Kidney (tissue), 14 donors: ENCODE measurements around the gene ATP11A. TPM values are rescaled to one million over a fixed set of nuclear protein-coding genes. Genes with fewer than 3 reads are reported as not detected.
A peak's percentile ranks its signal among the peaks of the same experiment; 100 is the strongest.

ENCODE experiments used
- DNase-seq, 5 donors: peaks; one replicate each; pipeline ENCODE4 v3.0.0-alpha.2; 2013 to 2020
- FAIRE-seq: peaks from 2 replicates; lab custom pipeline; 2012; peaks lifted over from hg19 to GRCh38; lab: Jason Lieb, UNC
- H3K27ac ChIP-seq, 2 donors: one replicate each; pipeline ENCODE4 v1.7.0; 2013; ENCODE audit warnings: low read depth in 2 of 2, low read length in 2 of 2, inconsistent platforms in 1 of 2
- H3K27me3 ChIP-seq: one replicate; pipeline ENCODE4 v1.7.1; 2013; ENCODE audit warnings: low read length, inconsistent platforms; ENCODE audit not compliant: control insufficient read depth, insufficient read depth
- H3K36me3 ChIP-seq, 3 donors: one replicate each; pipeline versions ENCODE4 v1.7.0 to v1.7.1; 2013; ENCODE audit warnings: low read length in 3 of 3, control low read depth in 1 of 3, inconsistent platforms in 1 of 3; ENCODE audit not compliant: insufficient read depth in 3 of 3, control insufficient read depth in 2 of 3
- H3K4me1 ChIP-seq, 3 donors: one replicate each; pipeline versions ENCODE4 v1.7.0 to v1.7.1; 2013; ENCODE audit warnings: low read length in 3 of 3, inconsistent platforms in 1 of 3, low read depth in 1 of 3; ENCODE audit not compliant: control insufficient read depth in 2 of 3, insufficient read depth in 2 of 3
- H3K4me3 ChIP-seq, 3 donors: one replicate each; pipeline versions ENCODE4 v1.7.0 to v1.8.1; 2013; ENCODE audit warnings: low read length in 3 of 3, control low read depth in 1 of 3, inconsistent platforms in 1 of 3
- H3K9ac ChIP-seq, 3 donors: one replicate each; pipeline versions ENCODE4 v1.7.0 to v1.7.1; 2013; ENCODE audit warnings: low read length in 3 of 3, control low read depth in 1 of 3, inconsistent platforms in 1 of 3
- H3K9me3 ChIP-seq, 3 donors: one replicate each; pipeline versions ENCODE4 v1.7.0 to v1.7.1; 2013; ENCODE audit warnings: low read length in 3 of 3, control low read depth in 1 of 3, inconsistent platforms in 1 of 3; ENCODE audit not compliant: control insufficient read depth in 2 of 3, insufficient read depth in 1 of 3
- intact Hi-C: fragments of 100-400 bp; cut with DNase I; formaldehyde crosslinking; loops from one replicate; pipeline ENCODE4 v1.11.1; 2022
- polyA plus RNA-seq: library from polyadenylated mRNA; stranded (reverse); fragments of 350-450 nt; fragmentation: Illumina TruSeq; extraction: RNeasy Lipid Tissue Mini Kit (QIAGEN cat#74804); gene quantifications from one replicate; pipeline ENCODE4 v1.2.3, GENCODE V29; 2014; ENCODE audit warnings: low read depth, low replicate concordance; ENCODE audit not compliant: insufficient read depth
- total RNA-seq: library from RNA; stranded (reverse); fragmentation: NEBNext Ultra II Directional; extraction: Animal tissue kit (Norgen Biotek cat#: 25700); gene quantifications from one replicate; pipeline ENCODE4 v1.2.1, GENCODE V29; 2021
- TF ChIP-seq, protein P1 (sequence below): IDR thresholded peaks from 3 replicates; pipeline ENCODE4 v1.5.1; 2012; ENCODE audit warnings: mild to moderate bottlenecking, moderate library complexity, borderline replicate concordance; ENCODE audit not compliant: insufficient read depth; ENCODE audit errors: extremely low read depth
- donor health status: control.
- donor health status: control.
- donor health status: control.
- donor health status: control.
- donor health status: control.
- donor health status: DM: yes; HTN: yes; CAD: no.
- donor health status: Normal renal cell carcinoma (clear cell type).

Gene ATP11A
- total and polyA plus RNA-seq, 2 donors from 2014 or later, result 4.9 to 212 TPM

DNA sequence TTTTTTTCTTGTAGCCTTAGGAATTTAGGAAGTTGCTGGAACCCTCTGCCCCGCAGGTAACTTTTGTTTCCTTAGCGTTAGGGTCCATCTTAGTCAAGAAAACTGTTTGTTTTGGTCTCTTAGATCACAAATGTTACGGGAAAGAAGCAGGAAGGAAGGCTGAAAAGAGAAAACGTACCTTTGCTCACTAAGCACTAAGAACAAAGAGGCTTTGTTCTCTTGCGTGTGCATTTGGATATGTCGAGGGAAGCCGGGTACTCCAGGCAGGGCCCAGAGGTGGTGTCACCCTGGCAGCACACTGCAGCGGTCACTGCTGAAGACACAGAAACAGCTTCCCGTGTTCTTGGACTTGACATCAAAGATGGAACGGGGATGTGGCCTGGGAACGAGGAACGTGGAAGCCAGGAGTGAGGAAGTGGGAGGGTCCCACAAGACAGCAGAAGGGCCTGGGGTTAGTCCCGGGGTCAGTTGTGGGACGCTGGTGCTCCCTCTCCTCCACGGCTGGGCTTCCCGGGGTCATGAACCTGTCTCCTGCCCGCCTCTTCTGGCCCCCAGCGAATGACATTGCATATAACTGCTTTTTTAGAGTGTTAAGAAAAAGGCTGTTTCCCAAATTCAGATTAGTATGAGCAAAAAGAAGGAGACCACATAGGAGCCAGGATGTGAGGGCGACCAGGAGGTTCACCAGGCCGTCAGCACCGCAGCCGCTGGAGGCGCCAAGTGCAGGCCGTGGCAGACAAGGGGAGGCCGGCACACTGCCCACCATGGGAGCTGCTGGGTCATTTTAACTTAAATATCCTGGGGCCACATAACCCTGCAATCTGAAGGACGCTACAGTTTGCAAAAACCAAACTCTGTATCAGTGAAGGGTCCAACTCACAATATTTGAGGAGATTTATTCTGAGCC lies 31.6 kb downstream of the ATP11A start:
- no peaks in the 10 kb centered on the region for H3K36me3 ChIP-seq
- DNase-seq (peak in 1 of 5 donors; percentile 52), FAIRE-seq (no peak)
- TF ChIP-seq, protein P1, sequence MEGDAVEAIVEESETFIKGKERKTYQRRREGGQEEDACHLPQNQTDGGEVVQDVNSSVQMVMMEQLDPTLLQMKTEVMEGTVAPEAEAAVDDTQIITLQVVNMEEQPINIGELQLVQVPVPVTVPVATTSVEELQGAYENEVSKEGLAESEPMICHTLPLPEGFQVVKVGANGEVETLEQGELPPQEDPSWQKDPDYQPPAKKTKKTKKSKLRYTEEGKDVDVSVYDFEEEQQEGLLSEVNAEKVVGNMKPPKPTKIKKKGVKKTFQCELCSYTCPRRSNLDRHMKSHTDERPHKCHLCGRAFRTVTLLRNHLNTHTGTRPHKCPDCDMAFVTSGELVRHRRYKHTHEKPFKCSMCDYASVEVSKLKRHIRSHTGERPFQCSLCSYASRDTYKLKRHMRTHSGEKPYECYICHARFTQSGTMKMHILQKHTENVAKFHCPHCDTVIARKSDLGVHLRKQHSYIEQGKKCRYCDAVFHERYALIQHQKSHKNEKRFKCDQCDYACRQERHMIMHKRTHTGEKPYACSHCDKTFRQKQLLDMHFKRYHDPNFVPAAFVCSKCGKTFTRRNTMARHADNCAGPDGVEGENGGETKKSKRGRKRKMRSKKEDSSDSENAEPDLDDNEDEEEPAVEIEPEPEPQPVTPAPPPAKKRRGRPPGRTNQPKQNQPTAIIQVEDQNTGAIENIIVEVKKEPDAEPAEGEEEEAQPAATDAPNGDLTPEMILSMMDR, result no peak
- no peak overlapping the region for H3K4me3 ChIP-seq
- intact Hi-C loops, result no loop called here
- no peaks in the 10 kb centered on the region for H3K9me3 ChIP-seq
- H3K9ac ChIP-seq, result no peak overlapping the region
- H3K27me3 ChIP-seq, result no peaks in the 10 kb centered on the region
- peaks cover 0 to 7% (median 0%) of the 10 kb centered on the region in 3 donors for H3K4me1 ChIP-seq
- peak overlapping the region in 1 of 2 donors; percentile 32 for H3K27ac ChIP-seq

GRCh38 chr13:112722433-112723263 lies 32.8 kb downstream of the ATP11A start:
- TF ChIP-seq, protein P1, result no peak
- H3K36me3 ChIP-seq, result no peaks in the 10 kb centered on the region
- no peak overlapping the region for H3K9ac ChIP-seq
- DNase-seq, result peak; percentile 50 to 79 (median 57)
- intact Hi-C loops, result no loop called here
- H3K4me1 ChIP-seq, result peaks cover 0 to 7% (median 0%) of the 10 kb centered on the region in 3 donors
- no peak for FAIRE-seq
- H3K27me3 ChIP-seq, result no peaks in the 10 kb centered on the region
- peak overlapping the region; percentile 60 to 70 for H3K27ac ChIP-seq
- H3K9me3 ChIP-seq, result no peaks in the 10 kb centered on the region
- H3K4me3 ChIP-seq, result no peak overlapping the region

DNA sequence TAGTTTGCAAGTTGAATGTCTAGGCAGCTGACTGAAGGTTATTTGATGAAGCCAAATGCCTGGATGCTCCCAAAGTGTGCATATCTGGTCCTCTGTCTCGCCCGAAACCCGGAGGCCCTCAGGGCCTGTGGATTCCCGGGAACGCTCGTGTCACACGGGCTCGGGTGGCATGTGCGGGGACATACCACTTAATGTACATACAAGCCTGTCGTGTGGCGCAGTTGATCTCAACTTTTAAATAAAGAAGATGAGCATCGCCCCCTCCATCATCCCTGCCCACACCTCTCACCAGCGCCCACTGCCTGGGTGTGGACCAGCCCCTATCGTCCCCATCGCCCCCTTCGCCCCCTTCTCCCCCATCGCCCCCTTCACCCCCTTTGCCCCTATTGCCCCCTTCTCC lies 33.9 kb downstream of the ATP11A start:
- no peak overlapping the region for H3K9ac ChIP-seq
- FAIRE-seq, result no peak
- no peak for DNase-seq
- H3K36me3 ChIP-seq, result no peaks in the 10 kb centered on the region
- intact Hi-C loops, result no loop called here
- no peak overlapping the region for H3K27ac ChIP-seq
- no peaks in the 10 kb centered on the region for H3K9me3 ChIP-seq
- no peaks in the 10 kb centered on the region for H3K27me3 ChIP-seq
- H3K4me1 ChIP-seq, result peaks cover 0 to 7% (median 0%) of the 10 kb centered on the region in 3 donors
- TF ChIP-seq, protein P1, result no peak
- H3K4me3 ChIP-seq, result no peak overlapping the region
